GM21825 (cell line): ENCODE data around the gene RETREG1.
"Not testable (repeated sequence)": the region's sequence is repeated elsewhere in the genome, so short reads cannot be mapped to it uniquely, and the experiment has no call there.

ENCODE experiments used
- ATAC-seq: cut with Tn5 transposase; IDR thresholded peaks from one replicate; pipeline ENCODE4 v1.9.1; 2021; ENCODE audit warnings: mild to moderate bottlenecking, moderate library complexity; ENCODE audit not compliant: unreplicated experiment

Gene RETREG1, protein sequence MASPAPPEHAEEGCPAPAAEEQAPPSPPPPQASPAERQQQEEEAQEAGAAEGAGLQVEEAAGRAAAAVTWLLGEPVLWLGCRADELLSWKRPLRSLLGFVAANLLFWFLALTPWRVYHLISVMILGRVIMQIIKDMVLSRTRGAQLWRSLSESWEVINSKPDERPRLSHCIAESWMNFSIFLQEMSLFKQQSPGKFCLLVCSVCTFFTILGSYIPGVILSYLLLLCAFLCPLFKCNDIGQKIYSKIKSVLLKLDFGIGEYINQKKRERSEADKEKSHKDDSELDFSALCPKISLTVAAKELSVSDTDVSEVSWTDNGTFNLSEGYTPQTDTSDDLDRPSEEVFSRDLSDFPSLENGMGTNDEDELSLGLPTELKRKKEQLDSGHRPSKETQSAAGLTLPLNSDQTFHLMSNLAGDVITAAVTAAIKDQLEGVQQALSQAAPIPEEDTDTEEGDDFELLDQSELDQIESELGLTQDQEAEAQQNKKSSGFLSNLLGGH

DNA sequence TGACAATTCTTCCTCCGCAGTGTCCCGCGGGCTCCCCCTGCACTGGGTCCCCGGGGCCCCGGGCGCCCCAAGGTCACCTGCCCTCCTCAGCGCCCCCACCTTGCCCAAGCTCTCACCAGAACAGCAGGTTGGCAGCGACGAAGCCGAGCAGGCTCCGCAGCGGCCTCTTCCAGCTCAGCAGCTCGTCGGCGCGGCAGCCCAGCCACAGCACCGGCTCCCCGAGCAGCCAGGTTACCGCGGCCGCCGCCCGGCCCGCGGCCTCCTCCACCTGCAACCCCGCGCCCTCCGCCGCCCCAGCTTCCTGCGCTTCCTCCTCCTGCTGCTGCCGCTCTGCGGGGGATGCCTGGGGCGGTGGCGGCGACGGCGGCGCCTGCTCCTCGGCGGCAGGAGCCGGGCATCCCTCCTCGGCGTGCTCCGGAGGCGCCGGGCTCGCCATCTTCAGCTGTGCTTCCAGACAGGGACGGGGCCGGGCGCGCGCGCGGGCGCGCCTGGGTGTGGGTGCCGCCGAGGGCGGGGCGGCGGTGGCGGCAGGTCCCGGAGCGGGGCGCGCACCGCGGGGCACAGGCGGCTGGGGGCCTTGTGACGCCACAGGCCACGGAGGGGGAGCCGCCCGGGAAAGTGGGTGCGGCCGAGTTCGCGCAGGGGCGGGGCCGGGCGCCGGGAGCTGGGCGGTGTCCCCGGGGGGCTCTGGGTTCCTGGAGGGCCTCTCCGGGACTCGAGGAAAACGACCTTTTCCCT, at the start of gene RETREG1:
RETREG1 (minus strand) TSS at position 462 of the 738 bp plus-strand sequence; CDS start at position 436, 26 bp downstream.
- ATAC-seq = peak; percentile 71

DNA sequence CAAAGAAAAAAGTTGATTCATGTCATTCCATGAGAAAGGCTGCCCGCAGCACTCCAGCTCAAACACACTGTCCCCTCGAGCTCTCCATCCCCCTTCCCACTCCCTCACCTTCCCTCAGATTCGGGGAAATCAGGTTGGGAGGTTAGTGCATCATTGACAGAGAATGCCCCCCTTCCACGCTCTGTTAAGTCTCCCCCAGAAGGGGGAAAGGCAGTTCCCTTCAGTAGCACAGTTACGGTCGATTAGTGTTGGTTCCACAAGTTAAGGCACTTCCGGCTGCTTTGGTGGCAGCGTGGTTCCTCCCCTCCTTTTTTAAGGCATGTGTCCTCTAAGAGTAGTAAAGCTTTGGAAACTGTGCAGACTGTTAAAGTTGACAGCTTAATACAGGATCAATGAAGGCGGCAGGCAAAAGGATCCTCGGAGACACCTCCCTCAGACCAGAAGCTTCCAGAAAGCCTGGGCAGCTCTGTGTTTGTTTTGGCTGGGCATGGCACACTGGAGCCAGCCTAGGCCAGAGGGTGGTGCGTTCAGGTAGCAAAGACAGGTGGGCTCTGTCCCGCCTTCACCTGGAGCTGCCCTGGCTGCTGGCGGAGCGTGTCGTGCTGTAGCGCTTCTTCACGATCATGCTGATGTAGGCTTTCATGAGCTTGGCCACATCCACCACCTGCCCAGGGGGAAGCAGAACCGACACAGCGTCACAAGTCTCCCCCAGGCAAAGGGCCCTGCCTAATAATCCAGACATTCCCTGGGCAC, 49.5 kb upstream of the RETREG1 start:
- ATAC-seq = no peak

DNA sequence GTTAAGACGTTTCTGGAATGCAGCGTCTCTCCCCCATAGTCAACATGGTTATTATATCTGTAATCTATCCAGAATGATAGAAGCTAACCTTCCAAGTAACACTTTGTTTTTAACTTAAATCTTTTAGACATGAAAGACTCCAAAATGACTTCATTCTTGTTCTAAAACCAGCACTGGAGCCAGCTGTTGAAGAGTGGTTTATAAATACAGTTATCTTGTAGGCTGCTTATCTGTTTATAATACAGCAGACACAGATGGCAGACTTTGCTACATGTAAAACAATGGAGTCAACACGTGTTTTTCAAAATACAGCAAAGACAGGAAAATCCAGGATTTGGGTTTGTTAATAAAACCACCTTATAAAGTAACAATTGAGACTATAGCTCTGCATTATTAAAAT, 48.8 kb upstream of the RETREG1 start:
- no peak for ATAC-seq

DNA sequence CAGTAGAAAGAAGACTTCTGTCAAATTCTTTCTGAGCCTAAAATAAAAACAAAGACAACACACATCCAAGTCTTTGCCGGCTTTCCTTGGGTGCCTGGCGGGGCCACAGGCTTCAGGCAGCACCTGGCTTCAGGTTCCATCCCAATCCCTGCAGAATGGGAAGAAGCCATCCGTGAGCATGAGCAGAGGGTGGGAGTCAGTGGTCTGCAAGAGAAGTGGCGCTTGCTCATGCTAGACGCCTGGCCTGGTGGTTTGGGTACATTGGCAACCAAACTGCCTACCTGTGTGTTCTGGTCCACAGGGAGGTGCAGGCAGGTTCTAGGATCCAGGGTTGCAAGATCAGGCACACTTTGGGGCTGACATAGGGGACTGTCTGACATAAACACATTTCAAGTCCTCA, 47.6 kb upstream of the RETREG1 start:
- no peak for ATAC-seq

DNA sequence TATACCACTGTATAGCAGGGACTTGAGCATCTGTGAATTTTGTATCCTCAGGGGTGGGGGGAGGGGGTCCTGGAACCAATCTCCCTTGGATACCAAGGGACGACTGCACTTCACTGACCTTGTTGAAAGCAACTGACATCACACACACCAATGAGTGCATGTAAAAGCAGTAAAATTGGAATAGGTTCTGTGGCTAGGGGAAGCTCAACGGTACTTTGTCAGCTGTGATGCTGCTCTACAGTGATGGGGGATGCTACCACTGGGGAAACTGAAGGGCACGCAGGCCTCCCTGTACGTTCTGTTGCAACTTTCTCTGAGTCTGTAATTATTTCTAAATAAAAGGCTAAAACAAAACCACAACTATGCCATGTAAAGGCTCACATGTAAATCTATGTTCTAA, 47.0 kb upstream of the RETREG1 start:
- no peak for ATAC-seq

DNA sequence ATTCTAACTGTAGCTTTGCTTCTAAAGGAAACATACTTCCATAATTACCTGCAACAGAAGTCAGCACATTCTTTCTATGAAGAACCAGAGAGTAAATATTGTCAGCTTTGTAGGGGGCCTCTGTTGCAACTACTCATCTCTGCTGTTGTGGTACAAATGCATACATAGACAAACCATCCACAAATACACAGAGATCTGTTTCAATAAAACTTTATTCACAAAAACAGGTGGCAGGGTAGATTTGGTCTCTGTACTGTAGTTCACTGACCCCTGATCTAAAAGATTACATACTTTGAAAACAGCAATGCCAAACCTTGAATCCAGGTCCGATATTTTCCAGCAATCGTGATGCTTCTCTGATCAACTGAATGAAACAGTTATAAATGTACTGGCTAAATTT, 44.9 kb upstream of the RETREG1 start:
- no peak for ATAC-seq

DNA sequence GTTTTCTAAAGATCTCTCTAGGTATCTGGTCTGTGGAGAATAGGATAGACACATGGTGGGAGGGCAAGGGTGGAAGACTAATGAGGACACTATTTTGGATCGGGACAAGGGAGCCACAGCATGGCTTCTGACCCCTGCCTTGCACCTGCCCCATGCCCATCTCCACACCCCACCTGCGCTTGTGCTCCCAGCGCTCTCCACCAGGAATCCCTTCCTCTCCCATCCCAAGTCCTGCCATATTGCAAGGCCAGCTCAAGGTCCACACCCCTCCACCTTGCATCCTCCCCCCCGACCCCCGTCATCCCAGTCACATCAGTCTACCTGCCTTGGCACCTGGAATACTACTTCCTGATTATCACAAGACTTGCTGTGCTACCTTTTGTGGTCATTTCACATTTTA, 44.2 kb upstream of the RETREG1 start:
- no peak for ATAC-seq

DNA sequence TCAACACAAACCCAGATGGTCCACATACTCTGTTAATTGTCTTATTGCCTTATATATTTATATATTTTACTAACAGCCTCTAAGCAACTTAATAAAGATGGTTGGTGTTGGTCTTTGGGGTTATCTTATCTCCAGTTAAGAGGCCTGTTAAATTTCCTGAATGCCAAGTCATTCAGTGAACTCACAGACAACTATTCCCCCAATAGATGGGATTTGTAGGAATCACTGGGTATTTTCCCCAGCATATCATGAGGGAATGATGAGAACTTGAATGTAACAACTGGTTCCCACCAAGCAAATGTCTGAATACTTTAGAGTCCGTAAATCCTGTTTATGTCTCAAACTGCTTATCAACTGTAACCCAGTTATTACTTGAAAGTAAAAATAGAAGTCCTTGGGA, 42.7 kb upstream of the RETREG1 start:
- ATAC-seq = no peak

DNA sequence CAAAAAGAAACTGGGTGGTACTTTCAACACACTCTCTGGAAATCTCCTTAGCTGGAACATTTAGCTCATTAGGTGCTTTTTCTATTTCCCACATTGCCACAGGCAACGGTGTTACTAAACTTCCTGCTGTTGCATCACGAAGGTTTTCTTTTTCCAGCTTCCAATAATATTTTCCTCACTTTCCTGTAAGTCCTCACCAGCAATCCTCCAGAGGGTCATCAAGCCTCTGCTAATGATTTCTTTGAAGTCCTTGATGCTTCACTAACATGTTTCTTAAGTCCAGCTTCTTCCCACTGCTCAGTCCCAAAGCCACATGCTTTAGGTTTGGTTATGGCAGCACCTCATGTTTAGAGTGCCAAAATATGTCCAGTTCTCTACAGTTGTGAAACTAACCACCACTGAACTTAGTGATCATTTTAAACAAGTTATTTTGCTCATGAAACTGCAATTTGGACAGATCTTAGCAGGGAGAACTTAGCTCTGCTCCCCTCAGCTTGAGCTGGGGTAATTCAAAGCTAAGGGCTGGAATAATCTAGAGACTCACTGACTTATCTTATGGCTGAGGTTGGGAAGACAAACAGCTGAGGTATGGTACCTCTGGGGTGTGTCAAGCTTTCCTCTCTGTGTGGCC, 39.9 kb upstream of the RETREG1 start:
- ATAC-seq = no peak

DNA sequence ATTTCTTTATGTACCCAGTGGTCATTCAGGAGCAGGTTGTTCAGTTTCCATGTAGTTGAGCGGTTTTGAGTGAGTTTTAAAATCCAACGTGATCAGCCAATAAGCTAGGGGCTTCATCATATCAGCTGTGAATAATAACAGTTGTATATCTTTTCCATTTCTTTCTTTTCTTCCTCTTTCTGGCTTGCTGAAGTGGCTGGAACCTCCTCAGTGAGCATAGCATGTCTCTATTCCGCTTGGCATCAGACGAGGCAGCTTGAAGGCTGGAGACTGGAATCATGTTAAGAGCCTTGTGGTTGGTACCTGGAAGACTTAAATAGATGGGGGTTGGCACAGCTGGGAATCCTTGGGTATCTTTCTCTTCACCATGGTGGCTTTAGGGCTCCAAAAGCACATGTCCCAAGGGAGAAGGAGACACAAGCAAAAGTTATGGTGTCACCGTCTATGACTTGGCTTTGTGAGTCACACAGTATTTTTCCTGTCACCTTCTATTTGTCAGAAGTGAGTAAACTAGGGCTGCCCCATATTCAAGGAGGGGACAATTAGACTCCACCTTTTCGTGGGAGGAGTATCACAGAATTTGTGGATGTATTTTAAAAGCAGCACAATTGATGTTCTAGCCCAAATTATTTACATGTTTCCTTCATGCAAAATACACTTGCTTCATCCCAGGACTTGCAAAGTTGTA, 38.0 kb upstream of the RETREG1 start:
- ATAC-seq = no peak

DNA sequence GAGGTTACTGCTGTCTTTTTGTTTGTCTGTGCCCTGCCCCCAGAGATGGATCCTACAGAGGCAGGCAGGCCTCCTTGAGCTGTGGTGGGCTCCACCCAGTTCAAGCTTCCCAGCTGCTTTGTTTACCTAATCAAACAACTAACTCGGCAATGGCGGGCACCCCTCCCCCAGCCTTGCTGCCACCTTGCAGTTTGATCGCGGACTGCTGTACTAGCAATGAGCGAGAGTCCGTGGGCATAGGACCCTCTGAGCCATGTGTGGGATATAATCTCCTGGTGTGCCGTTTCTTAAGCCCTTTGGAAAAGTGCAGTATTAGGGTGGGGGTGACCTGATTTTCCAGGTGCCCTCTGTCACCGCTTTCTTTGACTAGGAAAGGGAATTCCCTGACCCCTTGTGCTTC, 31.9 kb upstream of the RETREG1 start:
- ATAC-seq = not testable (repeated sequence)

DNA sequence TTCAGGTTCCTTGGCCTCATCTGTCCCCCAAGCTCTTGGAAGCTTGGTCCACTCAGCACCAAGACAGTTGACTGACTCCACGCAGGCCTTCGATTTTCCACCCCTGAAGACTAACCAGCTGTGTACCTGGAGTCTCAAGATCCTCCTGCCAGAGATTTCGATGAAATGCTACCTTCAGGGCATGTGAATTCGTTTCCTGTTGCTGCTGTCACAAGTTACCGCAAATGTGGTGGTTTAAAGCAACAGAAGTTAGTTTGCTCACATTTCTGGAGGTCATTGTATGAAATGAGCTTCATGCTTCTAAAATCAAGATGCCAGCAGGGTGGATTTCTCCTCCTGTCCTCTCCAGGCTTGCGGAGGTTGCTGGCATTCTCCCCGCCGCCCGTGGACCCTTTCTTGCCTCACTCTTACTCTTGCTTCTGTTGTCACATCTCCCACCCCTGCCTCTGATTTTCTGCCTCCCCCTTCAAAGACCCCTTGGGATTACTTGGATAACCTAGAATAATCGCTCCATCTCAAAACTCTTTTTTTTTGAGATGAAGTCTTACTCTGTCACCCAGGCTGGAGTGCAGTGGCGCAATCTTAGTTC, 27.6 kb upstream of the RETREG1 start:
- ATAC-seq = no peak

DNA sequence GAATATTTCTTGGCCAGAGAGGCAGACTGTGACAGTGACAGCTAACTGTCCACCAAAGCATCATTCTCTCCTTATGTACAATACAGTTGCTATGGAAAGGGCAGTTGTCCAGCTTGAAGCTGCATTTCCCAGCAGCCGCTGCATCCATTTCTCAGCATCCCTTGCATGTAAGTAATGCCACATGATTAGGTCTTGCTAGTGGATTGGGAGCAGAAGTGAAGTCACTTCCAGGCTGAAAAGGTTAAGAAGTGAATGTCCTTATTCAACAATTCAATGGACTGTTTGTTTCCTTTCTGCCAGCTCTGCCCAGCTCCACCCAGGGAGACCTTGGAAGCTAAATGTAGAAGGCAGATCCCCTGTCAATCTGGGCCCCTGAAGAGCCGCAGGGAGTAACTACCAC, 26.1 kb upstream of the RETREG1 start:
- no peak for ATAC-seq

DNA sequence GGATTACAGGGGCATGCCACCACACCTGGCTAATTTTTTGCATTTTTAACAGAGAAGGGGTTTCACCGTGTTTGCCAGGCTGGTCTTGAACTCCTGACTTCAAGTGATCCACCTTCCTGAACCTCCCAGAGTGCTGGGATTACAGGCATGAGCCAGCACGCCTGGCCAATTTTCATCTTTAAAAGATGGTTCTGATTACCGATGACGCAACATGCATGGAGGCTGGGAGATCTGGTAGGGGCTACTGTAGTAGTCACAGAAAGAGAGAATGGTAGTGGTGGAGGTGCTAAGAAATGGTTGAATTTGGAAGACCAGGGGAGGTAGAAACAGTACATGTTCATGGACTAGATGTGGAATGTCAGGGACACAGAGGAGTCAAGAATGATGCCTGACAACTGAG, 22.4 kb upstream of the RETREG1 start:
- no peak for ATAC-seq

DNA sequence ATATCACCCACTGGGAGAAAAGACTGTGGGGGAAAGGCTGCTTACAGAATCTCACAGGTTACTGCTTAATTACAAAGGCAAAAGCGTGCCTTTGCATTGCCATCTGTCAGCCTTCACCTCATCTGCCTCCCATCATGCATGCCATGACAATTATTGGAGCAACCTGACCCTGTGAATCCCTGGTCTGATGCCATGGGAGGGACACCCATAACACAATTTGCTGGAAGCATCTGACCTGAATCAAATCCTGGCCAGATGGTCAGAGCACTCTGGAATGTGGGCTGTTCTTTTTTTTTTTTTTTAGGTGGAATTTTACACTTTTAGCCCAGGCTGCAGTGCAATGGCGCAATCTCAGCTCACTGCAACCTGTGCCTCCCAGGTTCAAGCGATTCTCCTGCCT, 11.6 kb upstream of the RETREG1 start:
- no peak for ATAC-seq

DNA sequence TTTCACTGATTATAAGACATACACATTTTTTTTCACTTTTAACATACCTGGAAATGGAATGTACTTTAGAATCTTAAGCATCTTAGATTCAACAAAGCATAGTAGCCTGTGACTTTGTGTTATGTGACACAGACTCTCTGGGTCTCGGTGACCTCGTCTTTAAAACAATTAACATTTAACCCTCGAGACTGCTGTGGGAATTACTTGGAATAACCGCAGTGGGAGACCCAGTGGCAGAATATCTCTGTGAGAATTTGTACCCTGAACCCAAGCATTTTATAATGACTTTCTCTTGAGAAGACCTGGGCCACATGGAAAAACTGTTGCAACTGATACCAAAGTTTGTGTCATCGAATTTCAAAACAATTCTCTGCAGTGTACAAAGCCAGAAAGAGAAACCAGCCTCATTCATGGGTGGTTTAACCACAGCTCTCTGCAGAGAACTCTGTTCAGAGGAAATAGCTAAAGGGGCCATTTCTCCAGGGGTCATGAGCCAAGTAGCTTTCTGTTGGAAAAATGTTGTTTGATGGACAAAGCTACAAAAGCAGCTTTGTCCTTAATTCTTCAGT, 10.0 kb upstream of the RETREG1 start:
- ATAC-seq = peak; percentile 62

DNA sequence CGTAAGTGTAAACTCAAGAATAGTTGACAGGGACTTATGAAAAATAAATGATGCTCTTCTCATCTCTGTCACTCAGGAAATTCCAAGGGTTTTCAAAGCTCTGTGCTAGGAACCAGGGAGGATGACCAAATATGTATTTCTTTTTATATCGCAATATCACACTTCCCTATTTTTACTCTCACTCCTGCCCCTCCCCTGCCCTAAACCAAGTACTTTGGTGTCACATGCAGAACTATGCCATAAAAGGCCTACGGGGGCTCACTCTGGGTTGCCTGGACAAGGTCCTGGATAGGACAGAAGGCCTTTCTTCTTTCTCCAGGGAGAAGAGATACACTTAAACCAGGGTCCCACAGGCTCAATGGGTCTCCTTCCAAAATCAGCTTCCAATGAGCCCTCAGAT, 8.3 kb upstream of the RETREG1 start:
- no peak for ATAC-seq

DNA sequence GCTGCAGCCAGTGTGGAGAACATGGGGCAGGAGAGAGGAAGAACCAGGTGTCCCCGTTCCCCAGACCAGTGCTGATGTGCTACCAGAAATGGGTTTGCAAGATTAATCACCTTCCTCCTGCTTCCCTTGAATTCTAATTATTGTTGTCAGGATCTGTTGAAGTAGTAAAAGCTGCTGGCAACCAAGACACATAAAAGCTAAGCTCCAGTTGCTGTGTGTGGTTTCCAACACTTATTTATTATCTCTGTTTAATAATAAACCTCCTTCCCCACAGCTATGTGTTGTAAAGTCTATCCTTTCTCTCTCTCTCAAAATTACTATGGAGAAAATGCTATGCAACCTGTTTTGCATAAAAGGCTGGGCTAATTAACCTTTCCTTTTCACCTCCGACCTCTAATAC, 2.3 kb upstream of the RETREG1 start:
- no peak for ATAC-seq

DNA sequence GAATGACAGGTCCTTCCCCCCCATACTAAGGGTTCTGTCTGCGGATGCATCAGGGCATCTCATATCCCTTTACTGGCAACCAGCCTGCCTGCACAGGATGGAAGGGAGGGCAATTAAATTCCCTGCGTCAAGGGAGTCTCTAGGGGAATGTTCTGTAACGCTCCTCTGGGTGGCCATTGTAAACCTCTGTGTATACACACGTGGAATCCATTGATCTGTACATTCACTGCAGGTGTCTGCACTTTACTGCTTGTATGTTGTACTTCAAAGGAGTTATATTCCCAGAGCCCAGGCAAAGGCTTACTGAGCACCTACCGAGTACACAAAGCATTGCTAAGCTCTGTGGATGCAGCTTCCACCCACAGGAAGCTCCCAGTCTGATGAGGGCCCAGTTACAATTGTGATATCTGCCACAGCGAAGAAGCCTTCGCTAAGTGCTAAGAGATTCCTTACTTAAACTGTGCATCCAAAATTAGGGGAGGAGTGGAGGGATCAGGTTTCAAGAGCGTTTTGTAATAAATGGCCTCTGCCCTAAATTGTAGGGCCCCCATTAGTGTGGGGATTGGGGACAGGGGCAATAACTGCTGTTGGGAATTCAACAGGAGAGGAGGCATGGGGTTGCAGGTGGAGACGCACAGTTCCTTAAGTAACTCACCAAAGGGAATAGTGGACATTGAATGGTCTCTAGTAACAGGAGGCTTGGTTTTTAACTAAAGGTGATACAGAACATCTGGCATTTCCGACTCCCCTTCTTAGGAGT, 1.5 kb upstream of the RETREG1 start:
- ATAC-seq = no peak
